AG04450 (cell line): ENCODE data around the gene IGHMBP2. TPM values are rescaled to one million over a fixed set of nuclear protein-coding genes. Genes with fewer than 3 reads are reported as not detected.

Experiments used
- CTCF ChIA-PET: fragments of 300-600, 350-600 bp; formaldehyde crosslinking; extraction: SDS; loops from one replicate; lab custom pipeline; 2022; ENCODE audit warnings: antibody characterized with exemption, inconsistent platforms; lab: Charles Lee
- POLR2A ChIA-PET: fragments of 350-600 bp; formaldehyde crosslinking; extraction: SDS; loops from one replicate; lab custom pipeline; 2021; ENCODE audit warnings: antibody characterized with exemption, inconsistent platforms; lab: Yijun Ruan, JAX
- DNase-seq: peaks from one replicate; pipeline ENCODE4 v3.0.0-alpha.2; 2011; ENCODE audit warnings: low read depth, low spot score
- H3K27ac ChIP-seq: one replicate; pipeline ENCODE4 v1.5.1; 2012; ENCODE audit warnings: low read depth, low read length, control low read depth
- H3K27me3 ChIP-seq: one replicate; pipeline ENCODE4 v1.6.0; 2012; ENCODE audit warnings: low read length; ENCODE audit not compliant: control insufficient read depth, insufficient read depth
- H3K4me3 ChIP-seq: 2 replicates; pipeline ENCODE4 v1.5.1; 2011; ENCODE audit warnings: mild to moderate bottlenecking, low read depth, low read length, control low read depth
- H3K9me3 ChIP-seq: 2 replicates; pipeline ENCODE4 v1.5.1; 2012; ENCODE audit warnings: low read length; ENCODE audit not compliant: control insufficient read depth, insufficient read depth
- polyA plus RNA-seq: library from polyadenylated mRNA; depleted of rRNA; stranded (reverse); fragments of >200 nt; gene quantifications from 2 replicates; pipeline ENCODE4 v1.2.3, GENCODE V29; 2011
- TF ChIP-seq, protein P1 (sequence below): IDR thresholded peaks from 2 replicates; pipeline ENCODE4 v1.5.1; 2011; ENCODE audit warnings: low read depth, low read length, control low read depth, inconsistent platforms

Gene IGHMBP2
- polyA plus RNA-seq, 1 experiment = 8.7 TPM

DNA sequence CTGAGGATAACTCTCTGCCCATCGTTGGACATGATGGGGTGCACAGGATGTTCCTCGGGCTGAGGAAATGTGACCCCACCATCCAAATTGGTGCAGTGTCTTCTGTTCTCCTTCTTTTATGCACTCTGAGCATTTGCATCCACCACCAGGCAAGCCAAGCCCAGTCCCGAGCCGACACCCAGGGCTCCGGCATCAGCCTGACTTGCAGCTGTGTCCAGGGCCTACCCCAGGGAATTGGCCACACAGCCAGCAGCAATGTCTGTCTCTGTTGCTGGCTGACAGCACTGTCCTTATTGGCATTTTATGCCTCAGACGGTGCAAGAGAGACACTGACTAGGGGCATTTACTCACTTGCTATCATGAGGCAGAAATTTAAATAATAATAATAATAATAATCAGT is 36.6 kb upstream of the IGHMBP2 start:
- CTCF ChIA-PET = no interaction called here

DNA sequence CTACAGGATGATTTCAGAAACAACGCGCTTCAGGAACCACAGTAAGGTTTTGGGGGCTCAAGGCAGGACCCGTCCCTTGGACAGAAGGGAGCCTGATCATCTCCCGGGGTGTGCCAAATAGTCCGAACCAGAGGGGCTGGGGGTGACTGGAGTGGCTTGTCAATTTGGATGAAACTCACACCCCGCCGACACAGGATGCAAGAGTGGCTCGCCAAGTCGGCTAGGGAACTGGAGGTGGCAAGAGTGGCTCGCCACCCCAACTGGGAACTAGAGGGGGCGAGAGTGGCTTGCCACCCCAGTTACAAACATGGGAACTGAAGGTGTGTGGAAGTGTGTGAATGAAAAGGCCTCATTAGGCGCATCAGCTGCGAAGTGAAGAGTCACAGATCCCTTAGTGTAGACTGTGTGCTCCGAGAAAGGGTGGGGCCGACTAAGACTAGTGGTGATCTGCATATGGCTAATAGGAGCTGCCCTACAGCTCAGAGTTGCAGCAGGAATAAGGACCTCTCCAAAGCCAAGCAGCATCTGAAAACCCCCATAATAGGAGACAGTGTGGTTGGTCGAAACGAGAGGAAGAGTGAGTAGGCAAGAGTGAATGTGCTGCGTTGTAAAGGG is 35.4 kb upstream of the IGHMBP2 start:
- Histone ChIP-seq H3K27me3 (peaks cover 23% of the 10 kb centered on the region), H3K27ac (no peak overlapping the region), H3K4me3 (no peak overlapping the region), H3K9me3 (peaks cover 10% of the 10 kb centered on the region)
- ChIA-PET POLR2A (no interaction called here), CTCF (no interaction called here)
- TF ChIP-seq, protein P1, sequence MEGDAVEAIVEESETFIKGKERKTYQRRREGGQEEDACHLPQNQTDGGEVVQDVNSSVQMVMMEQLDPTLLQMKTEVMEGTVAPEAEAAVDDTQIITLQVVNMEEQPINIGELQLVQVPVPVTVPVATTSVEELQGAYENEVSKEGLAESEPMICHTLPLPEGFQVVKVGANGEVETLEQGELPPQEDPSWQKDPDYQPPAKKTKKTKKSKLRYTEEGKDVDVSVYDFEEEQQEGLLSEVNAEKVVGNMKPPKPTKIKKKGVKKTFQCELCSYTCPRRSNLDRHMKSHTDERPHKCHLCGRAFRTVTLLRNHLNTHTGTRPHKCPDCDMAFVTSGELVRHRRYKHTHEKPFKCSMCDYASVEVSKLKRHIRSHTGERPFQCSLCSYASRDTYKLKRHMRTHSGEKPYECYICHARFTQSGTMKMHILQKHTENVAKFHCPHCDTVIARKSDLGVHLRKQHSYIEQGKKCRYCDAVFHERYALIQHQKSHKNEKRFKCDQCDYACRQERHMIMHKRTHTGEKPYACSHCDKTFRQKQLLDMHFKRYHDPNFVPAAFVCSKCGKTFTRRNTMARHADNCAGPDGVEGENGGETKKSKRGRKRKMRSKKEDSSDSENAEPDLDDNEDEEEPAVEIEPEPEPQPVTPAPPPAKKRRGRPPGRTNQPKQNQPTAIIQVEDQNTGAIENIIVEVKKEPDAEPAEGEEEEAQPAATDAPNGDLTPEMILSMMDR = no peak
- no peak for DNase-seq

More for the DNA sequence above, 36.6 kb upstream of the IGHMBP2 start:
- DNase-seq = no peak
- POLR2A ChIA-PET = no interaction called here
- H3K27me3 ChIP-seq = peaks cover 15% of the 10 kb centered on the region
- H3K4me3 ChIP-seq = no peak overlapping the region
- peaks cover 11% of the 10 kb centered on the region for H3K9me3 ChIP-seq
- TF ChIP-seq, protein P1 = no peak
- H3K27ac ChIP-seq = no peak overlapping the region

DNA sequence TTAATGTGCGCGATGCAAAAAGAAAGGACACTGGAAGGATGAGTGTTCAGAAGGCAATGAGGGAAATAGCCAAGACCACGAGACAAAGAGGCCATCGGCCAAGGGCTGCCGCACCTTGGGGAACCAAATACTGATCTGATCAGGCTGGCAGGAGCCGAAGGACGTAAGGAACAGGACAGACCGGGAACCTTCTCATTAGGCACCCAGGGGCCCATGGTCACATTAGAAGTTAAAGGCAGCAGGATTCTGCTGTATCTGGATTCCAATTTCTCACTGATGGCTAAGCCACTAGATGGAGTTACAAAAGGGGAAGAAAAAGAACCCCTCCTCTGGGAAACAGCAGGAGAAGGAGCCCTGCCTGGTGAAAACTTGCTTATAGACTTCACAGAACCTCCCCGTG is 33.2 kb upstream of the IGHMBP2 start:
- TF ChIP-seq, protein P1 = peak; percentile 10; the same call in 1 of the 2 replicates
- no peak for DNase-seq
- Histone ChIP-seq H3K9me3 (no peaks in the 10 kb centered on the region), H3K4me3 (peak overlapping the region; percentile 43), H3K27me3 (peaks cover 25% of the 10 kb centered on the region), H3K27ac (no peak overlapping the region)
- ChIA-PET POLR2A (no interaction called here), CTCF (no interaction called here)

DNA sequence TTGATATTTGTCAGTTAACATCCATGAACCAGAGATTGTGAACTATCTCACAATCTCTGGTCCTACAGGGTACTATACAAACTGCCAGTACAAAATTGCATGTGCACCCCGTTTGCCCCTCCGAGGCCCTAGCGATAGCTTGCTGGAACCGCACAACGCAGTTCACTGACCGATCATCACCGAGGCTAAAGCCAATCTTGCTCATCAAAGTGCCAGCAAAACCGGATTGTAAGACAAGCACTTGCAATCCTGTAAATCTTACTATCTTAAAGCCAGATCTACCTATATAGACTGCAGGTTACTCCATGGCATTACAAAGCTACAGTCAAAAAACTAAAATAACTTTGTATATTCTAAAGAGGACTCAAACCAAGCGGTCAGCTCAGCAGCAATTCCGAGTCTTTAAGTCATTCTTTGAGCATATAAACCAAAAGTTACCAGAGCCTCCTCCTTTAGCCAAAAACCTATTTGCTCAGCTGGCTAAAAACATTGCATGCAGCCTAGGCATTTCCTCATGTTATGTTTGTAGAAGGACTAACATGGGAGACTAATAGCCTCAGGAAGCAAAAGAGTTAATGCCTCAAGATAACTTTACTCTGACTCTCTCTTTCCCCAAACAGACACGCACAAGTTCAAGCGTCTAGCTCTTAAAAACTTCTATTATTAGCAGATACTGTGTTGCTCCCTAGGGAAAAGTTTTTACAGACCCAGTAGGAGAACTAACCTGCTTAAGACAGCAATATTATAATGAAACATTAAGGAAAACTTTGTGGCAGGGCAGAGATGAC is 31.3 kb upstream of the IGHMBP2 start:
- POLR2A ChIA-PET = no interaction called here
- Histone ChIP-seq H3K9me3 (no peaks in the 10 kb centered on the region), H3K4me3 (no peak overlapping the region), H3K27ac (no peak overlapping the region), H3K27me3 (peaks cover 24% of the 10 kb centered on the region)
- CTCF ChIA-PET = no interaction called here
- TF ChIP-seq, protein P1 = no peak
- no peak for DNase-seq

DNA sequence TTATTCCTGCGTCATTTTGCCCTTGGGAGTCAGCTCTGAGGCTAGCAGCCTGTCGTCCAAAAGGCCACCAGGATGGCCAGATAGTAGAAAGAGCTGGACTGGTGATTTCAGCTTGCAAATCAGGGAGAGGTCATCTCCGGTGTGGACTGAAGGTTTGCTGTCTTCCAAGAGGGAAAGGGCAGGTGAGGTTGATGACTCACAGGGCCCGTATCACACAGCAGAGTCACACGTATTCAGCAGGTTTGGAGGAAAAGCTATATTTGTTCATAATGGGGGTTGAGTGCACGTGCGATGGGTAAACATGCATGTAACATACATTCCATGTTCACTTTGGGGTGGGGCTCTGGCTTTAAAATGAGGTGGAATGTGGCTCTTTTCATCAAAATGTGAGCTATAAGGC is 25.7 kb upstream of the IGHMBP2 start:
- ChIA-PET CTCF (no interaction called here), POLR2A (no interaction called here)
- Histone ChIP-seq H3K27ac (no peak overlapping the region), H3K27me3 (peaks cover 9% of the 10 kb centered on the region), H3K9me3 (no peaks in the 10 kb centered on the region), H3K4me3 (no peak overlapping the region)
- TF ChIP-seq, protein P1 = no peak
- DNase-seq = no peak
